Dendritic cell treated with granulocyte-macrophage colony-stimulating factor and Interleukin-4, amounts not matched to agents 40 ng/mL and 50 ng/mL, for 4 days (primary cell): ENCODE results near the gene HOXA2.

Experiments used
- H3K27ac Mint-ChIP-seq: one replicate; pipeline ENCODE4 v1.8.0; 2022; ENCODE audit warnings: mild to moderate bottlenecking, mixed read lengths
- H3K27me3 Mint-ChIP-seq: one replicate; pipeline ENCODE4 v1.8.0; 2022; ENCODE audit warnings: mild to moderate bottlenecking, mixed read lengths
- H3K36me3 Mint-ChIP-seq: one replicate; pipeline ENCODE4 v1.8.0; 2022; ENCODE audit warnings: low read depth, mixed read lengths
- H3K4me1 Mint-ChIP-seq: one replicate; pipeline ENCODE4 v1.8.0; 2022; ENCODE audit warnings: low read depth, mixed read lengths
- H3K4me3 Mint-ChIP-seq: one replicate; pipeline ENCODE4 v1.8.0; 2022; ENCODE audit warnings: mild to moderate bottlenecking, moderate library complexity, mixed read lengths
- H3K9me3 Mint-ChIP-seq: one replicate; pipeline ENCODE4 v1.8.0; 2022; ENCODE audit warnings: mixed read lengths
- intact Hi-C: fragments of 100-400 bp; cut with micrococcal nuclease; formaldehyde crosslinking; loops from one replicate; pipeline ENCODE4 v1.15.0; 2022

The HOXA2 gene

GRCh38 chr7:27051451-27051850 is 51.0 kb downstream of the HOXA2 start:
- H3K4me3 Mint-ChIP-seq: no peak overlapping the region

More at GRCh38 chr7:27051451-27051850, 51.0 kb downstream of the HOXA2 start:
- intact Hi-C loops: no loop called here
- Mint-ChIP-seq H3K36me3 (no peaks in the 10 kb centered on the region), H3K27ac (no peak overlapping the region), H3K9me3 (no peaks in the 10 kb centered on the region), H3K27me3 (no peaks in the 10 kb centered on the region), H3K4me1 (peaks cover 3% of the 10 kb centered on the region)
